22Rv1 (cell line): ENCODE data around the gene NR1D1.

ENCODE experiments used
- ZFX ChIP-seq: fragments of 450-650 bp; IDR thresholded peaks from 2 replicates; pipeline ENCODE4 v1.6.1; 2017; ENCODE audit warnings: antibody characterized with exemption, borderline replicate concordance
- TF ChIP-seq, protein P1 (sequence below): fragments of 450-650 bp; IDR thresholded peaks from 2 replicates; pipeline ENCODE4 v1.5.1; 2017; ENCODE audit warnings: mild to moderate bottlenecking

DNA sequence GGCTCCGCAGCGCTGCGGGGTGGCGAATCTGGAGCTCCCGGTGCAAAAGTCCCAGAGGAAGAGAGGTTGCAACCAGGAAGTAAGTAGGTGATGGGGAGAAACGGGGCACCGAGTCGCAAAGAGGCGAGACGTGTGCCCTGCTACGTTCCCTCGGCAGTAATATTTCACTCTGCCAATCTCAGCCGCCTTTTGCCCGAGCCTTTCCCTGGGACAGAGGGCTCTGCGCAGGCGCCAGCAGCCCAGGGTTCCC, at the start of gene NR1D1:
- TF ChIP-seq, protein P1, sequence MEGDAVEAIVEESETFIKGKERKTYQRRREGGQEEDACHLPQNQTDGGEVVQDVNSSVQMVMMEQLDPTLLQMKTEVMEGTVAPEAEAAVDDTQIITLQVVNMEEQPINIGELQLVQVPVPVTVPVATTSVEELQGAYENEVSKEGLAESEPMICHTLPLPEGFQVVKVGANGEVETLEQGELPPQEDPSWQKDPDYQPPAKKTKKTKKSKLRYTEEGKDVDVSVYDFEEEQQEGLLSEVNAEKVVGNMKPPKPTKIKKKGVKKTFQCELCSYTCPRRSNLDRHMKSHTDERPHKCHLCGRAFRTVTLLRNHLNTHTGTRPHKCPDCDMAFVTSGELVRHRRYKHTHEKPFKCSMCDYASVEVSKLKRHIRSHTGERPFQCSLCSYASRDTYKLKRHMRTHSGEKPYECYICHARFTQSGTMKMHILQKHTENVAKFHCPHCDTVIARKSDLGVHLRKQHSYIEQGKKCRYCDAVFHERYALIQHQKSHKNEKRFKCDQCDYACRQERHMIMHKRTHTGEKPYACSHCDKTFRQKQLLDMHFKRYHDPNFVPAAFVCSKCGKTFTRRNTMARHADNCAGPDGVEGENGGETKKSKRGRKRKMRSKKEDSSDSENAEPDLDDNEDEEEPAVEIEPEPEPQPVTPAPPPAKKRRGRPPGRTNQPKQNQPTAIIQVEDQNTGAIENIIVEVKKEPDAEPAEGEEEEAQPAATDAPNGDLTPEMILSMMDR: no peak
- no peak for TF ChIP-seq ZFX
